Measurements from ENCODE around the gene WDR77. TPM values are rescaled to one million over a fixed set of nuclear protein-coding genes. Genes with fewer than 3 reads are reported as not detected.

Gene WDR77
- total and polyA plus RNA-seq, 2 donors (not counting 1 experiment from before 2014, with no cell fraction given): 21.8 to 62.0 TPM

DNA sequence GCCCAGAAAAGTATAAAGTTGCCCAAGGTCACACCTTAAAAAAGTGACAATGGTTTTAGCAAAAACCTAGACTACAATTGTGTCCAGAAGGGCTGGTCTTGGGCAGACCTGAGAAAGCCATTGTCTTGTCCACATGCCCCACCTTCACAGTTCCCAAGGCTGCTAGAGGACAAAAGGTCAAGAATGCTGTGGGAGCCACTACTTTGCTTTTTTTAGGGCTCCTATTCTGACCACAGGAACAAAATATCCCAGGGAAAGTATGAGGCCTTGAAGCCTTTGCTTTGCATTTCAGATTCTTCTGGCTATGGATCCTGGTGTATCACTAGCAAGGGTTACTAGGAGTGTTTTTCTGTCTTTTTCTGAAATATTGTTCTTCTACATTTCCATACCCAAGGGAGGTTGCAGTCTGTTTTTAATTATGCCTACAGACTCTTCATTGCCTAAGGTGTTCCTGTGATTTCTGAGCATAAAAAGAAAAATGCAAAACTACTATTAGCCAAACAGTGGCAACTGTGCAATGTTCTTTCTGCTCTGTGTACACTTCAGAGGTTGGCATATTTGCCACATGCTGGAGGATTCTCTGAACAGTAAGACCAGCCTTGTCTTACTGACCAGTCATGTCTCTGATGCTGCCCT is 35.5 kb upstream of the WDR77 start:
- Histone ChIP-seq H3K4me3 (replicated peaks in 1 of 4; ENCODE audit: control extremely low read depth in 1 of 4, insufficient read depth in 1 of 4, low read depth in 3 of 4, low read length in 4 of 4) (no peak overlapping the region), H3K4me2 (ENCODE audit: extremely low read depth, insufficient read depth, low read length) (no peak overlapping the region), H3K9ac (ENCODE audit: insufficient read depth, low read length) (no peak overlapping the region), H2AFZ (ENCODE audit: low read length) (no peak overlapping the region), H3K36me3 (ENCODE audit: control insufficient read depth, insufficient read depth, low read length) (no peaks in the 10 kb centered on the region), H3K9me3 (ENCODE audit: control insufficient read depth, insufficient read depth, low read depth, low read length) (no peaks in the 10 kb centered on the region), H4K20me1 (ENCODE audit: control insufficient read depth, extremely low read depth, insufficient read depth, low read length) (no peaks in the 10 kb centered on the region), H3K27me3 (ENCODE audit: control insufficient read depth, insufficient read depth, low read length) (peaks cover 4% of the 10 kb centered on the region), H3K27ac (ENCODE audit: insufficient read depth, low read length) (no peak overlapping the region), H3K79me2 (ENCODE audit: control insufficient read depth, insufficient read depth, low read length) (no peaks in the 10 kb centered on the region), H3K4me1 (ENCODE audit: control insufficient read depth, extremely low read depth, insufficient read depth, low read length) (no peaks in the 10 kb centered on the region)
- no peak for DNase-seq (ENCODE audit: low read depth in 2 of 2)
- TF ChIP-seq CTCF (conservative IDR thresholded peaks at IDR 0.05 in 1 of 2, IDR thresholded peaks at IDR 0.05 in 1 of 2; ENCODE audit: low read depth in 1 of 2, low read length in 2 of 2): no peak
- TF ChIP-seq EZH2 (IDR thresholded peaks at IDR 0.05; ENCODE audit: low read length, missing control alignments): no peak

DNA sequence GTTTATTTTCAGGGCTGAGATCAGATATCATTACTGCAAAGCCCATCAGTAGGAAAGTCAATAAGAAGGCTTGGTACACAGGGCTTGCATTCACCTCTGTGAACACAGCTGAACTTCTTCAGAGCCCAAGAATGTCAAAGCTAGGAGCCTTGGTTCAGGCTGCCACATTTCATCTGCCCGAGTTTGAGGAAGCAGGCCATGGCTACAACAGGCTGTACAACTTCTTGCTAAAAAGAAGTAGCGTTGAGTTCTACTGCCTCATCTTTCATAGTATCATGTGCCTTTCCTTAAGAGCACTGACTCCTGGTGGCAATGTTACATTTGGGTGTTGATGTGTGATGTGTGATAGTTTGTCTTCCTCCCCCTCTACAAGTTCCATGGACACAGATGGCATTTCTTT is 34.8 kb upstream of the WDR77 start:
- Histone ChIP-seq H3K27ac (ENCODE audit: insufficient read depth, low read length) (no peak overlapping the region), H3K36me3 (ENCODE audit: control insufficient read depth, insufficient read depth, low read length) (no peaks in the 10 kb centered on the region), H3K4me2 (ENCODE audit: extremely low read depth, insufficient read depth, low read length) (no peak overlapping the region), H2AFZ (ENCODE audit: low read length) (no peak overlapping the region), H3K9me3 (ENCODE audit: control insufficient read depth, insufficient read depth, low read depth, low read length) (no peaks in the 10 kb centered on the region), H3K4me3 (replicated peaks in 1 of 4; ENCODE audit: control extremely low read depth in 1 of 4, insufficient read depth in 1 of 4, low read depth in 3 of 4, low read length in 4 of 4) (no peak overlapping the region), H3K79me2 (ENCODE audit: control insufficient read depth, insufficient read depth, low read length) (no peaks in the 10 kb centered on the region), H3K4me1 (ENCODE audit: control insufficient read depth, extremely low read depth, insufficient read depth, low read length) (no peaks in the 10 kb centered on the region), H3K27me3 (ENCODE audit: control insufficient read depth, insufficient read depth, low read length) (peaks cover 4% of the 10 kb centered on the region), H4K20me1 (ENCODE audit: control insufficient read depth, extremely low read depth, insufficient read depth, low read length) (no peaks in the 10 kb centered on the region), H3K9ac (ENCODE audit: insufficient read depth, low read length) (no peak overlapping the region)
- TF ChIP-seq EZH2 (IDR thresholded peaks at IDR 0.05; ENCODE audit: low read length, missing control alignments) (no peak), CTCF (conservative IDR thresholded peaks at IDR 0.05 in 1 of 2, IDR thresholded peaks at IDR 0.05 in 1 of 2; ENCODE audit: low read depth in 1 of 2, low read length in 2 of 2) (no peak)
- no peak for DNase-seq (ENCODE audit: low read depth in 2 of 2)

- H4K20me1 ChIP-seq (ENCODE audit: control insufficient read depth, extremely low read depth, insufficient read depth, low read length): no peaks in the 10 kb centered on the region
- no peaks in the 10 kb centered on the region for H3K4me1 ChIP-seq (ENCODE audit: control insufficient read depth, extremely low read depth, insufficient read depth, low read length)
- no peak overlapping the region for H2AFZ ChIP-seq (ENCODE audit: low read length)
- TF ChIP-seq CTCF (conservative IDR thresholded peaks at IDR 0.05 in 1 of 2, IDR thresholded peaks at IDR 0.05 in 1 of 2; ENCODE audit: low read depth in 1 of 2, low read length in 2 of 2) (no peak), EZH2 (IDR thresholded peaks at IDR 0.05; ENCODE audit: low read length, missing control alignments) (no peak)
- H3K79me2 ChIP-seq (ENCODE audit: control insufficient read depth, insufficient read depth, low read length): no peaks in the 10 kb centered on the region
- H3K36me3 ChIP-seq (ENCODE audit: control insufficient read depth, insufficient read depth, low read length): no peaks in the 10 kb centered on the region
- no peak overlapping the region for H3K27ac ChIP-seq (ENCODE audit: insufficient read depth, low read length)
- no peak overlapping the region for H3K9ac ChIP-seq (ENCODE audit: insufficient read depth, low read length)
- DNase-seq (ENCODE audit: low read depth in 2 of 2): peak; percentile 5 to 49
- no peak overlapping the region for H3K4me3 ChIP-seq (replicated peaks in 1 of 4; ENCODE audit: control extremely low read depth in 1 of 4, insufficient read depth in 1 of 4, low read depth in 3 of 4, low read length in 4 of 4)
- H3K4me2 ChIP-seq (ENCODE audit: extremely low read depth, insufficient read depth, low read length): no peak overlapping the region
- H3K27me3 ChIP-seq (ENCODE audit: control insufficient read depth, insufficient read depth, low read length): no peaks in the 10 kb centered on the region
- no peaks in the 10 kb centered on the region for H3K9me3 ChIP-seq (ENCODE audit: control insufficient read depth, insufficient read depth, low read depth, low read length)
These were observed 34.1 kb upstream of the WDR77 start for GRCh38 chr1:111483166-111483565.
